HG02938 (cell line): Measurements from ENCODE around the gene TBC1D24.
A peak's percentile ranks its signal among the peaks of the same experiment; 100 is the strongest.
"Not testable (repeated sequence)": the region's sequence is repeated elsewhere in the genome, so short reads cannot be mapped to it uniquely, and the experiment has no call there.

Experiments used
- ATAC-seq: cut with Tn5 transposase; IDR thresholded peaks from one replicate; pipeline ENCODE4 v1.9.1; 2021; ENCODE audit warnings: mild to moderate bottlenecking, moderate library complexity; ENCODE audit not compliant: unreplicated experiment

TBC1D24 gene

GRCh38 chr16:2474877-2475412 is at the start of gene TBC1D24:
TSS of gene TBC1D24 (plus strand) at chr16:2475127. CDS start at chr16:2496149, 21,022 bp downstream.
- ATAC-seq: no peak

DNA sequence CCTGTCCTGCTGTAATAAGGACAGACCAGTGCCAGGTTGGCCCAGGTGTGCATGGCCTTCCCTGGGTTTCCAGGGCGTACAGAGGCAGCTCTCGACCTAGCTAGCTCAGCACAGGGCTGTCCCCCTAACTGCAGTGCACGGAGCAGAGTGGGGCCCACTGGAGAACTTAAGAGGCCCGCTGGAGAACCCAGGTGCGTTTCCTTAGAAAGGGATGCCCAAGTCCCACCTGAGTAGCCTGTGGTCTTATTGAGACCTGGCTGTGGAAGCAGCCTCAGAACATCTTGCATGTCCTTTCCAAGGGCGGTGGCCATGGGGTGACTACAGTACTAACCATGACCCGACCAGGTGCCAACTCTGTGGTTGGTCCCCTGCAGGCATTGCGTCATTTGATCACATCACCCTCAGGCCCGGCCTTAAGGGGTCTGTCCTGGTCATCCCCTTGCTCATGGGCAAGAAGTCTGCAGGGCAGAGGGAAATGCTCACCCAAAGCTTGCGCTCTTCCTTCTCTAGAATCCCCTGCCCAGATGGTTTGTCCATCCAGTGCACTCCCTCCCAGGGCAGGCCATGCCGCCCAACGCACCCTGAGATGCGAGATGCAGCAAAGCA is 49.0 kb upstream of the TBC1D24 start:
- no peak for ATAC-seq

GRCh38 chr16:2426941-2427361 is 48.0 kb upstream of the TBC1D24 start:
- no peak for ATAC-seq

DNA sequence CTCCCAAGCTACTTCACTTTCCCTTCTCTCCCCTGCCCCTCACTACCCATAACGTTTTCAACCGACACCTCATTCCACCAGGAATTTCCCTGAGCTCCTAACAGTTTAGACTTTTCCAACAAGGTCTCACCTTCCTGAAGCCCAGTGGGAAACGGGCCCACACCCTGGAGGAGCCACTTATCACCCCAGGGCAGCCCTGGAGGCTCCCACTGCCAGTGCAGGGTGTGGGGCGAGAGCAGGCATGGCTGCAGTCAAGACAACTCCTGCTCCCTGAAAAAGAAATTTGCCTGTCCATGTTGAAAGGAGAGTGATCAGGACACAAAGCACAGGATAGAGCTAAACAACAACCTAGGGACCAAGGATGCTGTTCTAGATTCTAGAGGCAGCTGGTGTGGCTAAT is 47.4 kb upstream of the TBC1D24 start:
- no peak for ATAC-seq

DNA sequence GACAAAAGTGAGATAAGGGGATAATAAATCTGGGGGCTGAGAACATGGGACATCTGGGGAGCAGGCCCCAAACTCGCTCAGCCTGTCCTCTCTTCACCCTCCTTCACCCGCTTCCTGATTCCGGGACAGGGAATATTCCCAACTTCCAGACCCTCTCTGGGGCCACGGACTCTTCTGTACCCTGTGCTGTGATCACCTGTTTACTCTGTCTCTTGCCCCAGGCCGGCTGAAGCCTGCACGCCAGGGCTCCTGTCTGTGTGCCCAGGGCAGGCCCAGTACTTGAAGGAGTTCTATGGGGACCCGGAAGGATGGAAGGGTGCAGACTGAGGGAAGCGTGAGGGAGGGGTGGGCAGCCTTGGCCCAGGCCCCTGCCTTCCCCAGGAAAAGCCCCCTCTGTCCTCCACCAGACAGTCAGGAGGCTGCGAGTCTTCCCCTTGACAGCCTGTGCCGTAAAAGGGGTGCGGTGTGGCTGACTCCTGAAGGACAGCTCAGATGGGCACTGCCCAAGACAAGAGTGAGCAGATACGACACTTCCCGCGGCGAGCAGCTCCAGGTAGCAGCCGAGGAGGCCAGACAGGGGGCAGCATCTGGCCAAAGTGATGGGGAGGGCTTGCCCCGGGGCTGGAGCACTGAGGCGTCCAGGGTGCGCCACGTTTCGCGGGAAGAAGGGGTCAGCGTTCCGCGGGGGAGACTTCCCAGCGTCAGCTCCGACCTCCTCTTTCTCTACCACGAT is 46.7 kb upstream of the TBC1D24 start:
- no peak for ATAC-seq

DNA sequence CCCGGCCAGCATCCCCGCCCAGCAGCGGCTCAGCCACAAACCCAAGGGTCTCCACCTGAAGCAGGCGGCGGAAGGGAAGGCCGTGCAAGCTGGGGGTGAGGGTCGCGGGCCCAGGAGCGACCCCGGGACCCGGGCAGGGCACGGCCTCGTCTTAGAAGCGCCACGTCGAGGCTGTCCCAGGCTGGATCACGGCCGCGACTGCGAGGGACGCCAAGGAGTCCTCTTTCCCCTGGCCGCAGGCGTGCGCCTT is 46.2 kb upstream of the TBC1D24 start:
- ATAC-seq: peak; percentile 26

DNA sequence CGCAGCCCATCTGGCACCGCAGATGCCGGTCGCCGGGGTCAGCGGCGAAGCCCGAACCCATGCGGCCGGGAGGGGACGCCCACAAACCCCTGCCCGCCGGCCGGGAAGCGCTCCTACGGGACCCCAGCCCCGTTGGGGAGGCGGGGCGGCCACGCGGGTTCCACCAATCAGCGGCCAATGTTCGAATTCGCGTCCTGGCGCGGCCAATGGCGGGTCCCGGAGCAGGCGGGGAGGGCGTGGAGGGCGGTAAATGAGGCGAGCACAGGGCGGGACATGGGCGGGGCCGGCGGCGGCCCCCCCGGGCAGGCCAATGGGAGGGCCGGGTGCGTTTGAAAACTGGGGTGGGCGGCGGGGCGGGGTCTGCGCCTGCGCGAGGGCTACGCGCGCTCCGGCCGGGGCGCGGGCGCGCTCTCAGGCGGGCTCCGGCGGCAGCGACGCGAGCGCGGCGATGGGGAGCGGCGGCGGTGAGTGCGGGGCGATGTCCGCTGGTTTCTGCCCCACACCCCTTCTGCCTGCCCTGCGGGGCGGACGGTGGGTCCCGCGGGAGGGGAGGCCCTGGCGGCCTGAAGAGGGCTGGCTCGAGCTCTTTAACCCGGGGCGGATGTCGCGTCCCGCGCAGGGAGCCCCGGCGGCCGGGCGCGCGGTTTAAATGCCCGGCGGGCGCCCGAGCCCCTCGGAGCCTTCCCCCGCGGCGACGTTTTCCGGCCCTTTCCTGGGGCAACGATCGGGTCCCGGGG is 45.7 kb upstream of the TBC1D24 start, which contains the start of gene CCNF:
Gene CCNF, plus strand, starts transcription at position 414 of the 737 bp plus-strand sequence. Its CDS starts 35 bp downstream, at position 449.
- ATAC-seq: peak; percentile 77

DNA sequence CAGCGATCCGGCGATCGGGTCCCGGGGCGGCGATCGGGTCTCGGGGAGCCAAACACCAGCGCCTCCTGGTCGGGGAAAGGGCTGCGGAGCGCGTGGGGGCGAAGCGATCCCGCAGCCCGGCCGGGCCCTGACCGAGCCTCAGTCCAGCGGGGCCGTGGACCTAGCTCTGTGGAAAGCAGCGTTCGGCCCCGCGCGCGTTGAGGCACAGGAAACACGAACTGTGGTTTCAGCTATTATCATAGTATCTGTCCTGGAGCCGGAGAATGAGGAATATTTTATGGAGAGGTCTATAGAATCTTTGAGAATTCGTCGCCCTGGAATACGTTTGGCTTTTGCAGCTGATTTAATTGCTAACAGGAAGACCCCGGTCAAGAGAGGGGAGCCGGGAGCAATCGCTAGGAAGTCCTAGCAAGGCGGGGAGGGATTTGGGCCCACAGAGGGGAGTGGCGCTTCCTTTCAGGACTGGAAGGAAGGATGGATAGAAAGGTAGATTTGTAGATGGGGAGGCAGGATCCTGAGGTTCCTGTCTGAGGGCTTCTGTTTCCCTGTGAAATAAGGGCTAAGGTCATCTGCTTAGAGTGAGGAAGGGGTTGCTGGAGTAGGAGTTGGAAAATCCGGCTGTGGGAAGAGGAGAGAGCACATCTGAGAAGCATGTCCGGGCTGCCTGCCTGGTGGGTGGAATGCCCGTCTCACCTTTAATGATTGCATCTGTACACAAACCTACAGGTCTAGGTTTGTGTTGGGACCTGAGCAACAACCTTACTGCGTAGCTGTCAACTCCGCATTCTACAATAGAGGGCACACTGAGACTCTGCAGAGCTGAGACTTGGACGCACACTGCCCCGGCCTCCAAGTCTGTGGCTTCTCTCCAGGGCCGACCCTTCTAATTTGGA is 44.9 kb upstream of the TBC1D24 start:
- peak; percentile 9 for ATAC-seq

- no peak for ATAC-seq
These were observed 42.6 kb upstream of the TBC1D24 start for GRCh38 chr16:2432286-2432685.

DNA sequence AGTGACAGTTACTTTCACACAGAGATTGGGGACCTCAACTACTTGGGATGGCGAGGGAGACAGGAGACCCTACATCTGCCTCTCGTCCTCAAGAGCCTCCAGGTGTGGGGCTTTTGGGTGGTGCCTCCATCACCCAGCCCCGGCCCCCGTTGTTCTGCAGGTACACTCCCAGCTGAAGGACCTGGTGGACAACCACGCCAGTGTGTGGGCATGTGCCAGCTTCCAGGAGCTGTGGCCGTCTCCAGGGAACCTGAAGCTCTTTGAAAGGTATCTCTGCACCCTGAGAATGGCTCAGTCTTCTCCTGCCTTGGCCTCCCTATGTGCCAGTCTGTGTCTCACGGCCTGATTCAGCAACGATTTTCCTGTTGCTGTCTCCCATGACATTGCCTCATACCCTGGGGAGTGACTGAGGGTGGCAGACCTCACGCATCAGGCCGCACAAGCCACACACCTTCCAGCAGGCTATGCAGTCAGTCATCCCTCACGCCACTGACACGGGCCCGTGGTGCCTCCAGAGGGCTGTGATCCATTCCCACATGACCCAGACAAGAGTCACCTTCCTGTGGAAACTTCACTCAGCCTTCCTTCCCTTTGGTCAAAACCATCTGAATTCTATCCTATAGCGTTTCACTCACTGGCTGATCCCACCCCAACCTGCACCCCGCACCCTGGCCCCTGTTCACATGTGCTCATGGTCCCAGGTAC is 42.0 kb upstream of the TBC1D24 start:
- ATAC-seq: no peak

DNA sequence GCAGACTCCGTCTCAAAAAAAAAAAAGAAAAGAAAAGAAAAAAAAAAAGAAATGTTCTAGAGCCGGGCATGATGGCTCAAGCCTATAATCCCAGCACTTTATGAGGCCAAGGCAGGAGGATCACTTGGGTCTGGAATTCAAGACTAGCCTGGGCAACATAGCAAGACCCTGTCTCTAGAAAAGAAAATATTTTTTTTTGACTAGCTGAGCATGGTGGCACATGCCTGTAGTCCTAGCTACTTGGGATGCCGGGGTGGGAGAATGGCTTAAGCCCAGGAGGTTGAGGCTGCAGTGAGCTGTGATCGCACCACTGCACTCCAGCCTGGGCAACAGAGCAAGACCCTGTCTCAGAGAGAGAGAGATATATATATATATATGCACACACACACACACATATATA is 39.7 kb upstream of the TBC1D24 start:
- not testable (repeated sequence) for ATAC-seq

GRCh38 chr16:2436110-2436509 is 38.8 kb upstream of the TBC1D24 start:
- ATAC-seq: no peak

- no peak for ATAC-seq
These were observed 37.7 kb upstream of the TBC1D24 start for GRCh38 chr16:2437032-2437790.

DNA sequence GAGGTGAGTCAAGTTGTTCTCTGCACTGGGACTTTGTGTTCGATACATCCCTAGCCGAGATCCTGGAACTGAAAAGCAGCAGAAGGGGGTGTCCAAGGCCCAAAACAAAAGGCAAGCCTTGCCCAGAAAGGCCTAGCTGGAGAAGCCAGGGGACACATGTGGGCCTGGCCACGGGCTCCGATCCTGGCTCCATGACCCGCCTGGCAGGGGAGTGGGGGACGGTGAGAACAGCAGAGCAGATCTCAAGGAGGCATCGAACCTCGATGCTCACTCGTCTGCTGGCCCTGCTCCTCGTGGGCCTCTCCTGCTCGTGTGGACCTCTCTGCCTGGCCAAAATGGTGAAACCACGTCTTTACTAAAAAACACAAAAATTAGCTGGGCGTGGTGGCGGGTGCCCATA is 36.8 kb upstream of the TBC1D24 start:
- no peak for ATAC-seq

- no peak for ATAC-seq
These were observed 35.3 kb upstream of the TBC1D24 start for GRCh38 chr16:2439598-2439997.

DNA sequence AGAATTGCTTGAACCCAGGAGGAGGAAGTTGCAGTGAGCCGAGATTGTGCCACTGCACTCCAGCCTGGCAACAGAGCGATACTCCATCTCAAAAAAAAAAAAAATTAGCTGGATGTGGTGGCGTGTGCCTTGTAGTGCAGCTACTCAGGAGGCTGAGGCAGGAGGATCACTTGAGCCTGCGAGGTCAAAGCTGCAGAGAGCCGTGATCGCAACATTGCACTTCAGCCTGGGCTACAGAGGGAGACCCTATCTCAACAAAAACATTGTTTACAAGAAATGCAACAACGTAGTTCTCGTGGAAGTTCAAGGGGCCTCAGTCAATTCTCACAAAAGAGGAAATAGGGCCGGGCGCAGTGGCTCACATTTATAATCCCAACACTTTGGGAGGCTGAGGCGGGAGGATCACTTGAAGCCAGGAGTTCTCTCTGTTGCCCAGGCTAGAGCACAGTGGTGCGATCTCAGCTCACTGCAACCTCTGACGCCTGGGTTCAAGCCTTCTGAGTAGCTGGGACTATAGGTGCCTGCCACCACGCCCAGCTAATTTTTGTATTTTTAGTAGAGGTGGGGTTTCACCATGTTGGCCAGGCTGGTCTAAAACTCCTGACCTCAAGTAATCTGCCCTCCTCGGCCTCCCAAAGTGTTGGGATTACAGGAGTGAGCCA is 33.7 kb upstream of the TBC1D24 start:
- not testable (repeated sequence) for ATAC-seq

GRCh38 chr16:2443555-2443954 is 31.4 kb upstream of the TBC1D24 start:
- ATAC-seq: no peak

GRCh38 chr16:2447920-2448583 is 26.9 kb upstream of the TBC1D24 start:
- ATAC-seq: no peak
